Liver (tissue), 9 donors: ENCODE data around the gene RBFOX1. TPM values are rescaled to one million over a fixed set of nuclear protein-coding genes. Genes with fewer than 3 reads are reported as not detected.

Experiments
- DNase-seq: peaks from one replicate; pipeline ENCODE4 v3.0.0-alpha.2; 2017; ENCODE audit warnings: low spot score
- H3K27ac ChIP-seq, 2 donors: one replicate each; pipeline ENCODE4 v1.7.0; 2013; ENCODE audit warnings: inconsistent platforms in 2 of 2, low read length in 2 of 2, control low read depth in 1 of 2, low read depth in 1 of 2, mild to moderate bottlenecking in 1 of 2
- H3K27me3 ChIP-seq, 4 donors: one replicate each; pipeline versions ENCODE4 v1.6.1 to v1.7.0; 2013; ENCODE audit warnings: low read length in 3 of 4, inconsistent platforms in 1 of 4, mild to moderate bottlenecking in 1 of 4, moderate library complexity in 1 of 4; ENCODE audit not compliant: control insufficient read depth in 4 of 4, insufficient read depth in 4 of 4
- H3K36me3 ChIP-seq, 4 donors: one replicate each; pipeline versions ENCODE4 v1.6.1 to v1.7.0; 2013; ENCODE audit warnings: low read length in 3 of 4, mild to moderate bottlenecking in 3 of 4, low read depth in 1 of 4, moderate library complexity in 1 of 4; ENCODE audit not compliant: control insufficient read depth in 4 of 4, insufficient read depth in 3 of 4
- H3K4me1 ChIP-seq, 4 donors: one replicate each; pipeline versions ENCODE4 v1.6.1 to v1.7.0; 2013; ENCODE audit warnings: low read length in 3 of 4, mild to moderate bottlenecking in 3 of 4, moderate library complexity in 1 of 4; ENCODE audit not compliant: control insufficient read depth in 4 of 4, insufficient read depth in 4 of 4
- H3K4me3 ChIP-seq, 3 donors: one replicate each; pipeline versions ENCODE4 v1.6.1 to v1.7.0; 2013; ENCODE audit warnings: low read length in 3 of 3, control low read depth in 1 of 3, low read depth in 1 of 3, mild to moderate bottlenecking in 1 of 3
- H3K9ac ChIP-seq, 2 donors: one replicate each; pipeline ENCODE4 v1.7.0; 2013; ENCODE audit warnings: low read length in 2 of 2, mild to moderate bottlenecking in 2 of 2, moderate library complexity in 2 of 2, control low read depth in 1 of 2, low read depth in 1 of 2
- H3K9me3 ChIP-seq, 4 donors: one replicate each; pipeline versions ENCODE4 v1.6.1 to v1.7.0; 2013; ENCODE audit warnings: low read length in 3 of 4; ENCODE audit not compliant: control insufficient read depth in 4 of 4
- ATF3 ChIP-seq: IDR thresholded peaks from 2 replicates; pipeline ENCODE4 v1.6.1; 2016; ENCODE audit warnings: antibody characterized with exemption
- CTCF ChIP-seq: fragments of 150-350 bp; IDR thresholded peaks from 2 replicates; pipeline ENCODE4 v1.5.1; 2017; ENCODE audit warnings: improper control_type of control experiment, low read depth, low read length; ENCODE audit not compliant: missing input control
- EGR1 ChIP-seq, 2 donors: IDR thresholded peaks; 2 replicates each; pipeline ENCODE4 v1.6.1; 2016 to 2018; ENCODE audit warnings: antibody characterized with exemption in 2 of 2, low read depth in 2 of 2
- FOXA1 ChIP-seq: IDR thresholded peaks from 2 replicates; pipeline ENCODE4 v1.6.1; 2016; ENCODE audit warnings: antibody characterized with exemption
- FOXA2 ChIP-seq: IDR thresholded peaks from 2 replicates; pipeline ENCODE4 v1.6.1; 2016; ENCODE audit warnings: antibody characterized with exemption
- GABPA ChIP-seq, 2 donors: IDR thresholded peaks in 1 of 2; conservative IDR thresholded peaks in 1 of 2; 2 replicates each; pipeline ENCODE4 v1.6.1; 2016; ENCODE audit warnings: antibody characterized with exemption in 2 of 2, mild to moderate bottlenecking in 1 of 2, moderate library complexity in 1 of 2
- HNF4A ChIP-seq, 2 donors: conservative IDR thresholded peaks; 2 replicates each; pipeline ENCODE4 v1.6.1; 2016; ENCODE audit warnings: antibody characterized with exemption in 2 of 2, mild to moderate bottlenecking in 2 of 2
- HNF4G ChIP-seq: IDR thresholded peaks from 2 replicates; pipeline ENCODE4 v1.6.1; 2016; ENCODE audit warnings: antibody characterized with exemption
- JUND ChIP-seq, 2 donors: IDR thresholded peaks; 2 replicates each; pipeline ENCODE4 v1.6.1; 2016; ENCODE audit warnings: antibody characterized with exemption in 2 of 2
- MAX ChIP-seq: IDR thresholded peaks from 2 replicates; pipeline ENCODE4 v1.6.1; 2016; ENCODE audit warnings: antibody characterized with exemption
- NR2F2 ChIP-seq: IDR thresholded peaks from 2 replicates; pipeline ENCODE4 v1.6.1; 2016; ENCODE audit warnings: antibody characterized with exemption
- RAD21 ChIP-seq, 2 donors: IDR thresholded peaks; 2 replicates each; pipeline ENCODE4 v1.6.1; 2016; ENCODE audit warnings: antibody characterized with exemption in 2 of 2, mild to moderate bottlenecking in 2 of 2
- REST ChIP-seq: IDR thresholded peaks from 2 replicates; pipeline ENCODE4 v1.6.1; 2016; ENCODE audit warnings: antibody characterized with exemption, mild to moderate bottlenecking
- RXRA ChIP-seq, 2 donors: IDR thresholded peaks; 2 replicates each; pipeline ENCODE4 v1.6.1; 2017 to 2018; ENCODE audit warnings: antibody characterized with exemption in 2 of 2, mild to moderate bottlenecking in 1 of 2
- SP1 ChIP-seq: IDR thresholded peaks from 2 replicates; pipeline ENCODE4 v1.6.1; 2018; ENCODE audit warnings: antibody characterized with exemption, mild to moderate bottlenecking
- TAF1 ChIP-seq: conservative IDR thresholded peaks from 2 replicates; pipeline ENCODE4 v1.6.1; 2016; ENCODE audit warnings: antibody characterized with exemption, mild to moderate bottlenecking
- YY1 ChIP-seq: IDR thresholded peaks from 2 replicates; pipeline ENCODE4 v1.6.1; 2016; ENCODE audit warnings: antibody characterized with exemption, mild to moderate bottlenecking
- ZBTB33 ChIP-seq: IDR thresholded peaks from 2 replicates; pipeline ENCODE4 v1.6.1; 2016; ENCODE audit warnings: antibody characterized with exemption
- WGBS: extraction: QIAGEN DNeasy Blood & Tissue Kit; methylation state at CpG from one replicate; pipeline ENCODE4 v1.1.7; 2013; 5-methylcytosine and 5-hydroxymethylcytosine counted together
- polyA plus RNA-seq, 2 donors: library from polyadenylated mRNA; stranded (reverse) in 1 of 2; unstranded in 1 of 2; fragments of 200-250 nt in 1 of 2; fragments of >200 nt in 1 of 2; fragmentation: Nextera tagmentation in 1 of 2; extraction: Ambion mirVana in 1 of 2; gene quantifications; one replicate each; pipeline versions ENCODE4 v1.2.1 to v1.2.3, GENCODE V29; 2013 to 2015
- total RNA-seq, 2 donors: library from RNA; depleted of rRNA; stranded (reverse); fragments of >200 nt; gene quantifications; one replicate each; pipeline ENCODE4 v1.2.3, GENCODE V29; 2014
- donor health status: healthy.
- donor health status: healthy.
- donor health status: healthy.
- donor health status: healthy.
- donor health status: healthy.

RBFOX1 gene
- total and polyA plus RNA-seq, 4 donors, result not detected

- 73% methylated on average over 10 of the region's 10 CpGs for WGBS
- Histone ChIP-seq H3K27me3 (peaks cover 0 to 4% (median 0%) of the 10 kb centered on the region in 4 donors), H3K4me1 (no peaks in the 10 kb centered on the region), H3K36me3 (no peaks in the 10 kb centered on the region), H3K4me3 (no peak overlapping the region), H3K9ac (no peak overlapping the region), H3K27ac (no peak overlapping the region), H3K9me3 (no peaks in the 10 kb centered on the region)
- no peak for DNase-seq
- TF ChIP-seq FOXA2 (no peak), CTCF (no peak), ZBTB33 (no peak)
These were observed 238.7 kb downstream of the RBFOX1 start for GRCh38 chr16:7571366-7571765.

- no peak for TF ChIP-seq ATF3
- no peak for TF ChIP-seq REST
- TF ChIP-seq NR2F2, result no peak
- no peak for TF ChIP-seq RAD21 (IDR thresholded peaks at IDR 0.05)
- TF ChIP-seq HNF4G, result no peak
- no peak for TF ChIP-seq YY1
- TF ChIP-seq HNF4A (conservative IDR thresholded peaks at IDR 0.05), result no peak
- no peak for TF ChIP-seq SP1
- TF ChIP-seq JUND (IDR thresholded peaks at IDR 0.05), result no peak
- TF ChIP-seq MAX, result no peak
- no peak for TF ChIP-seq TAF1
- TF ChIP-seq ZBTB33, result no peak
- TF ChIP-seq FOXA2, result no peak
- no peak for TF ChIP-seq CTCF
- TF ChIP-seq FOXA1, result no peak
- no peak for TF ChIP-seq GABPA (IDR thresholded peaks at IDR 0.05 in 1 of 2, conservative IDR thresholded peaks at IDR 0.05 in 1 of 2)
- no peak for TF ChIP-seq RXRA (IDR thresholded peaks at IDR 0.05)
- TF ChIP-seq EGR1 (IDR thresholded peaks at IDR 0.05; ENCODE audit: low read depth in 2 of 2), result no peak
- no peak overlapping the region for H3K4me3 ChIP-seq
- H3K36me3 ChIP-seq, result no peaks in the 10 kb centered on the region
- no peaks in the 10 kb centered on the region for H3K4me1 ChIP-seq
- H3K27me3 ChIP-seq, result peaks cover 0 to 4% (median 0%) of the 10 kb centered on the region in 4 donors
- no peaks in the 10 kb centered on the region for H3K9me3 ChIP-seq
- H3K27ac ChIP-seq, result no peak overlapping the region
- H3K9ac ChIP-seq, result no peak overlapping the region
- 63% methylated on average over 2 of the region's 2 CpGs for WGBS
- DNase-seq, result no peak
These were observed 244.9 kb downstream of the RBFOX1 start for GRCh38 chr16:7577588-7577987.
